ENCODE results near the gene AP3B1.

AP3B1 gene

DNA sequence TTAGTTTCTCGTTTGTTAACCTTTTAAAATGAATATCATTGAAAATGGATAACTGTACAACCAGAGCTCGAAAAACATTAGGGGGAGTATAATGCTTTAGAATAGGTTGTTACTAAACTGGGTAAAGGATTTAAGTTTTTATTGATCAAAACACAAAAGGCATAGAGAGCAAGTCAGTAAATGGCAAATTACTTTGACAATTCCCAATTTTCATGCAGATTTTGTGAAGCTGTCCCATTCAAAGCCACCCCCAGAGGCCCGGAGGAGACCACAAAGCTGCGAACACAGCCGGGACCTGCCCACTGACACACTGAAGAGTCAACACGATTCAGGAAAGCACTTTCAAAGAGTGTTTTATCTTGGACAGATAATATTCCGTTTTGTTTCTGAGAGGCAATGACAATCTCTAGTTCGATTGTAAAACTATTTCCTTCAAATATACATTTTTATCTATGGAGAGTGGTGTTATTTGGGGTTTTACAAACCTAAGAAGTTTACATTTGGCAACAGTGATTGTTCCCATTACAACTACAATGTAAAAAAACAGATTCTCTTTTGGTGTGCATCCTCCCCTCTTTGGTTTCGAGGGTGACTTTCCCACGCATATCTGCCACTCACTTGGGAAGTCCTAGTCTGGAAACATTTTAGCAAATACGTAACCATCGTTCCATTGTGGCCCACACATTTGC is 335.7 kb downstream of the AP3B1 start:
- in situ Hi-C loops (cut with HindIII; ENCODE audit: low sequenced_read_pairs), result no loop called here
- TF ChIP-seq CTCF (IDR thresholded peaks at IDR 0.05; ENCODE audit: low read depth, low read length, missing control alignments), result no peak
- no peak overlapping the region for H3K4me3 ChIP-seq (ENCODE audit: low read depth, low read length)

GRCh38 chr5:77957931-77958521 is 336.5 kb downstream of the AP3B1 start:
- TF ChIP-seq CTCF (IDR thresholded peaks at IDR 0.05; ENCODE audit: low read depth, low read length, missing control alignments), result no peak
- no peak for DNase-seq (ENCODE audit: low read depth)
- H3K4me3 ChIP-seq (ENCODE audit: low read depth, low read length), result peak overlapping the region; percentile 9
- in situ Hi-C loops (cut with HindIII; ENCODE audit: low sequenced_read_pairs), result no loop called here

More for the DNA sequence above, 335.7 kb downstream of the AP3B1 start:
- DNase-seq (ENCODE audit: low read depth), result no peak

DNA sequence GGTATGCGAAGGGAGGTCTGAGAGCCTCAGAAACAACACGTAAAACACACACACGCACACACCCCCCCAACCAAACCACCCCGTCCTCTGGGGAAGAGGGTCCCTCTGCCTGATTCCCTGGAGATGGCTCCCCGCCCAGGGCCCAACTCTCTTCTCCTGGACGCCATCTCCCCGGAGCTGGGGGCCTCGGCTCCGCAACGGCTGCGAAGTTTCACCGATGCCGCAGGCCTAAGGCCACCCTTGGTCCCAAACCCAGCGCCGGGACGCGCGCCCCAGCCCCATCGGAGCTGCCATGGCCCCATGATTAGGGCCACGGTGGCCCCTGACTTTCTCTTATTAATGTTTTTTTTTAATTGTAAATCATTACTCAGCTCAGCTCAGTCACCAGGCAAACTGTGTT is 337.0 kb downstream of the AP3B1 start:
- no peak for TF ChIP-seq CTCF (IDR thresholded peaks at IDR 0.05; ENCODE audit: low read depth, low read length, missing control alignments)
- H3K4me3 ChIP-seq (ENCODE audit: low read depth, low read length), result no peak overlapping the region
- DNase-seq (ENCODE audit: low read depth), result no peak
- in situ Hi-C loops (cut with HindIII; ENCODE audit: low sequenced_read_pairs), result no loop called here

GRCh38 chr5:77957081-77957480 is 337.4 kb downstream of the AP3B1 start:
- H3K4me3 ChIP-seq (ENCODE audit: low read depth, low read length), result no peak overlapping the region
- in situ Hi-C loops (cut with HindIII; ENCODE audit: low sequenced_read_pairs), result no loop called here
- TF ChIP-seq CTCF (IDR thresholded peaks at IDR 0.05; ENCODE audit: low read depth, low read length, missing control alignments), result no peak
- DNase-seq (ENCODE audit: low read depth), result no peak

DNA sequence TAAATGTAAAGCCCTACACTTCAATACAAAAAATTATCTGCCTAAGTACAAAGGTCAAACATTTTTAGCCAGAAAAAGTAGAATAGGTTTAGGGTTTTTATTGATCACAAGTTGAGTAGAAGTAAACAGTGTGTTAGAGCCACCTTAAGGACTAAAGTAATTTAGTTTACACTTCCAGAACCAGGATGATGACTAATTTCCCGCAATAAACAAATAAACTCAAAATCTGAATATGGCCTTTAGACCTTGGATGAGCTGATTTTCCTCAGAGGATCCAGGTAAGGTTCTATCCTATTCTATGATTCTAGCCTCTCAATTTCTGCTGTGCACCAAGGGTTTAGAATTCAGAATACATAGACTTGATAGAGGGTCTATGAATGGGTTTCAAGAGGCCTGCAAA is 338.9 kb downstream of the AP3B1 start:
- no peak for TF ChIP-seq CTCF (IDR thresholded peaks at IDR 0.05; ENCODE audit: low read depth, low read length, missing control alignments)
- in situ Hi-C loops (cut with HindIII; ENCODE audit: low sequenced_read_pairs), result no loop called here
- H3K4me3 ChIP-seq (ENCODE audit: low read depth, low read length), result no peak overlapping the region
- no peak for DNase-seq (ENCODE audit: low read depth)

DNA sequence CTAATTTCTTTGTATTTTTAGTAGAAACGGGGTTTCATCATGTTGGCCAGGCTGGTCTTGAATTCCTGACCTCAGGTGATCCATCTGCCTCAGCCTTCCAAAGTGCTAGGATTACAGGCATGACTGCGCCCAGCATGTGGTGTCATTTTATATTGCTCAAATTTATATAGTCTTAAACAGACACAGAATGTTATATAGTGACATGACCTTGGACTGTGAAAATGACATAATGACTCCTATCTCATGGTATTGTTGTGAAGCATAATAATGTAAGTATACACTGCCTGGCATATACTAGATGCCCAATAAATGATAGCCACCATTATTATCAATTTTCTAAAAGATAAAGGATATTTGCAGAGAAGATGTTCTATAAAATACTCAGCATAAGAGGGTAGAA is 341.1 kb downstream of the AP3B1 start:
- no peak for TF ChIP-seq CTCF (IDR thresholded peaks at IDR 0.05; ENCODE audit: low read depth, low read length, missing control alignments)
- no peak overlapping the region for H3K4me3 ChIP-seq (ENCODE audit: low read depth, low read length)
- in situ Hi-C loops (cut with HindIII; ENCODE audit: low sequenced_read_pairs), result no loop called here
- DNase-seq (ENCODE audit: low read depth), result no peak
